ENCODE results near the gene LAPTM4A. TPM values are rescaled to one million over a fixed set of nuclear protein-coding genes. Genes with fewer than 3 reads are reported as not detected.
A peak's percentile ranks its signal among the peaks of the same experiment; 100 is the strongest.
"Not testable (repeated sequence)": the region's sequence is repeated elsewhere in the genome, so short reads cannot be mapped to it uniquely, and the experiment has no call there.

Gene LAPTM4A
- polyA plus RNA-seq, 3 donors = 167 to 266 (median 175) TPM

- H3K27ac ChIP-seq (ENCODE audit: low read depth, low read length) = no peak overlapping the region
These were observed 10.0 kb upstream of the LAPTM4A start for GRCh38 chr2:20061476-20061875.

DNA sequence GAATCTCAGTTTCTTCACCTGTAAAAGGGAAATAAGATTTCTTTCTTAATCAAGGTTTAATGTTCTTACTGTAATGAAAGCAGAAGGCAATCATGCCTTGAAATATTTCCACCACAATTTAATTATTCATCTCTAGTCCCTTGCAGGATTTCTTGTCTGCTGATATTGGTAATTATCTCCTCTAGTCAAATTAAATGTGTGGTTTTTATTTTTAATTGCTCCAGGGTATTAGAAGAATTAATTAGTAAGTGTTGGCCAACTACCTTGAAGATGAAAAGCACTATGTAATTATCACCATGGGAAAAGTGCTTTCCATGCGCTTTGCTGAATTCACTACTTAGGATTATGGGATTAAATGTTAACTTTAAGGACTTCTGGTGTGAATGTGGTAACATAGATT, 8.7 kb upstream of the LAPTM4A start:
- no peak overlapping the region for H3K27ac ChIP-seq (ENCODE audit: low read depth, low read length)
- 94 to 98% (median 97%) methylated on average over 1 of the region's 1 CpG for WGBS, 3 donors

More at GRCh38 chr2:20061476-20061875, 10.0 kb upstream of the LAPTM4A start:
- 64 to 77% (median 74%) methylated on average over 3 of the region's 3 CpGs for WGBS, 3 donors

GRCh38 chr2:20057268-20057667, 5.8 kb upstream of the LAPTM4A start:
- H3K27ac ChIP-seq (ENCODE audit: low read depth, low read length) = no peak overlapping the region
- WGBS, 3 donors = 86 to 93% (median 89%) methylated on average over 1 of the region's 1 CpG

DNA sequence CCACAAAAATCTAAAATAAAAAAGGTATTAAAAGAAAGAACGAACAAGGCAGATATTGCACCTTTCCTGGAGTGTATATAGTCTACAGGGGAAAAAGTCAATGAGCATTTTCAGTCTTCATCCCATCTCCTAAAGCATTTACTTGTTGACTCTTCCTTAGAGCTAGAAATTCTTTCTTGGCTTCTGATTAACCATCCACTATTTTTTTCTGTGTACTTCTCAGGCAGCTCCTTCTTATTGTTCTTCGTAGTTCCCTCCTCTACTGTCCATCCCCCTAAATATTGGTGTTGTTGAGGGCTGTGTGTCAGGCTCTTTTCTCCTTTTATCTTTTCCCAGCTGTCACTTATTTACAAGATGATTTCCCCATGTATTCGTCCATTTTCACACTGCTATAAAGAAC, 3.5 kb upstream of the LAPTM4A start:
- 85 to 95% (median 94%) methylated on average over 3 of the region's 3 CpGs for WGBS, 3 donors
- H3K27ac ChIP-seq (ENCODE audit: low read depth, low read length) = no peak overlapping the region

- no peak overlapping the region for H3K27ac ChIP-seq (ENCODE audit: low read depth, low read length)
- WGBS, 3 donors = 87 to 90% (median 89%) methylated on average over 6 of the region's 6 CpGs
These were observed 2.7 kb upstream of the LAPTM4A start for GRCh38 chr2:20054119-20054518.

GRCh38 chr2:20052861-20053281, 1.4 kb upstream of the LAPTM4A start:
- 8 to 16% (median 10%) methylated on average over 5 of the region's 5 CpGs for WGBS, 3 donors
- no peak overlapping the region for H3K27ac ChIP-seq (ENCODE audit: low read depth, low read length)

DNA sequence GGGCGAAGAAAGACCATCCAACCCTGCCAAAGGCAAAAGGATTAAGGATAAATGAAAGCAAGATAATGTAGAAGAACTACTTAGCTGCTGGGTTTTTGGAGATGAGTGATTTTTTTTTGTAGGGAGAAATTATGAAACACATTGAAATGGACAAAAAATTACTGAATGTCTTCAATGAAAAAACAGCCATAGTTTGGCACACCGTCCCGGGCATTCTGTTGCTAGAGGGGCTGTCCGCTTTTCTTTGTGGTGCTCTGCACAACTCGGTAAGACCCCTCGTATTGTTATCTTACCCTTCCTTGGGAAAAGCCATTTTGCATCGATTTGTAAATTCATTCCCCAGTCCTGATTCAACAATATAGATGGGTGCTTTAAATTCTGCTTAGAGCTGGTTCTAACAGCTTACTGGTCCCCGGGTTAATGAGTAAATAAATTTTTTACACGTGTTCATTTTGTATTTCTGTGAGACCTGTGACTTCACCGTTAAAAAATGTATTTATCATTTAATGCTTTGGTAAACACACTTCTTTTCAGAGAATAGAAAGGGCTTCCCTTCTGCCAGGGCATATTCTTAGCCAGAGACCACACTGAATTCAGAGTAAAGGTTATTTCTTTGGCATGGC, 912 bp upstream of the LAPTM4A start:
- 0 to 3% (median 2%) methylated on average over 10 of the region's 10 CpGs for WGBS, 3 donors
- peak overlapping the region; percentile 56 for H3K27ac ChIP-seq (ENCODE audit: low read depth, low read length)

DNA sequence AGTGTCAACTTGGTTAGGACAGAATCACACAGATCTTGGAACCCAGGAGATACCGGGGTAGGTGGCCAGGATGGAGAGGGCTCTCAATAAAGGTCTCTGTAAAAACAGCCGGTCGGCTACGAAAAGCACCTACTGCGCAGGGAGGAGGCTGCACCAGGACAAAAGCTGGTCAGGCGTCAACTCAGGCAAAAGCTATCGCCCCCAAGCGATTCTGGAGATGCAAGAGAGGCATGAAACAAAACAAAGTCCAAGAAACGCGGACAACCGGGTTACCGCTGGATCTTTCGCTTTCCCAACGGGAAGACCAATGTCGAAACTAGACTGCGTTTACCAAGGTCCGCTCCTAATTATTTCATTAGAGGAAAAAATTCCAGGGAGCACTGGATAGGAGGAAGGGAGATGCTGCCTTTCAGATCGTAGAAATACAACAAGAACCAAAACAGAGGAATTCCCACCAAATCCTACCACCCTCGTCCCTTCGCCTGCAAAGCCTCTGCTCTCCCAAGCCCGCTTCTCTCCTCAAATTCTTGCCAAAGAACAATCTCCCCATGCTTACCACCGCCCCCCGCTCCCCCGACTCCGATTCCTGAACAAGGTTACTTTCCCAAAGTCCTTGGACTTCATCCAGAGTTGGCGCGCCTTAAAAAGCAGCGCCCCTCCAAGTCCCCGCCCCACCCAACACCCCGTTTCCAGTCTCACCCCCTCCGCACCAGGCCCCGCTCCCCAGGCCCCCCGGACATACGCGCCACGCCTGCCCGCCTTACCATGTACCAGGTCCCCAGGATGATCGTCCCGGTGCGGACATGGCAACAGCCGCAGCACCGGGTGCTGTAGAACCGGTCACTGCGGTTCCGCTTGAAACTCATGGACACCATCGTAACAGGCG, 539 bp downstream of the LAPTM4A start:
- peak overlapping the region; percentile 94 for H3K27ac ChIP-seq (ENCODE audit: low read depth, low read length)
- 1% methylated on average over 47 of the region's 47 CpGs for WGBS, 3 donors

DNA sequence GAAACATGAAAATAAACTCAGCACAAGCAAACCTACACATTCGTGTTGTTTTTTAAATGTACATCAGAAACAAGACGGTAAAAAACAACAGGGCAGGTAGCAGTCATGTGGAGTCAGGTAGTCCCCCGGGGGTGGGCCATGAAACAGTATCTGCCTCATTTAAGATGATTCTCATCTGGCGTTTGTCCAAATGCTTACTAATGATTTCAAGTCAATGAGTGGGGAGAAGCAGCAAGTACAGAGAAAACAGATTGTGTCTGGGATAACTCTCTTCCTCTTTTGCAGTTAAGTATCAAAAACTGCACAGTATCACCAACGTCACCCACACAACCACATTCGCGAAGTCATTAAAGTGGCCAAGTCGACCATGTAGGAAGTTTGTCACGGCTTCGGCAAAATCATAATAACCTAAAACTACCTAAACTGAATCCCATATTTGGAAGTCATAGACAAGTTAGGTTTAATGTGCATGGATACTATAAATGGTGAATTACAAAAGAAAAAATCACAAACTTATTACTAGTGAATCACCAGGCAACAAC, 1.3 kb downstream of the LAPTM4A start:
- WGBS, 3 donors = 1 to 2% (median 1%) methylated on average over 10 of the region's 10 CpGs
- no peak overlapping the region for H3K27ac ChIP-seq (ENCODE audit: low read depth, low read length)

DNA sequence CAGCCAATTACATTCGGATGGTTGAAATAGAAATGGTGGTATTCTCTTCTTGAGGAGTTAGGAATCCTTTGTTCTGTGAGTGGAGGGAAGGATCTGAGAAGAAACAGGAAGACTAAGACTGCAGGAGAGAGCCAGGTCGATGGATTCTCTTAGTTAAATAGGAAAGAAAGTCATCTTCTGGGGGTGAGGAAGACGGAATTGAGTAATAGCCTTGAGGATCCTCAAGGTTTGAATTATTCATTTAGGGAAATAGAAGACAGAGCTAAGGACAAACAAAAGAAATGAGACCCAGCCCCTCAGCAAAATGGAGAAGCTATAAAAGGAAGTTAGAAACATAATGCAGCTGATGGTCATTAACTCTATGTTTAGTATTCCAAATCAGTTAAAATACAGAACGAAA, 1.8 kb downstream of the LAPTM4A start:
- 1 to 3% (median 1%) methylated on average over 4 of the region's 4 CpGs for WGBS, 3 donors

DNA sequence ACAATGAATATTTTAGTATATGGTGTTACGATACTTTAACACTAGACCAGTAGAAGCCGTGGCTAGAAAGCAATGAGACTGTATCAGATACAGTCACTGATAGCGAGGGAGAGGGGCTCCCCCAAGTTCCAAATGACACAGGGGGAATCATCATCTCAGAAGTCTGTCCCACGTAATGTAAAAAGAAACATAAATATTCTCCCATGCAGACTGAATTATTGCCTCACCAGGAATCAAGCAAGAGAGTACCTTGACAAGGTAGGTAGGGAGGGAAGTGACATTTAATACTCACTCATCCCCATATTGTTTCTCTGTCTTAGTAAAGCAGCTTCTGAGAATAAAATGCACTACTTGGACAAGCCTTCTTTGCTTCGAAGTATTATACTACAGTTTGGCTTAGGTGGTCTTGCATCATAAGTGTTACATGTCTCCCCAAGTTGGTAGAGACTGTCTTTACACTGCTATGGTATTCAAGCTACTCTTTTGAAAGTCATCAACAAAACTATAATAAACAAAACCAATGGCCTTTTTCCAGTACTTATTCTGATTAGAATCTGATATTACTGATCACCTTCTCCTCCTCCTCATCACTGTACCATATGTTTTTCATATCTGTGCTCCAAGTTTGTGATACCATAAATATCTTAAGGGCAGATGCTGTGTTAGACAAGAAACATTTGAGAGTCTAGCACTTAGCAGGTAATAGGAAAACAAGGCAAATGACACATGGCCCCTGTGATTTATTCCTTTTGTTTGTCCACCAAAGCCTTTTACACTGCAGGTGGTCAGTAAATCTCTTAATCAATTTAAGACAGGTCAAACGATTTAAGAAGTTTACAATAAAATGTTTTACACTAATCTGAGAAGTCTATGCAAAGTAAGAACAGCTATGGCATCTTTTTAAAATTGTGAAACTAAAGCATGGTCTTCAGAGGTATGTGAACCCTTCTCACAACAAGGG, 2.7 kb downstream of the LAPTM4A start:
- WGBS, 3 donors = 27 to 50% (median 38%) methylated on average over 6 of the region's 6 CpGs
- no peak overlapping the region for H3K27ac ChIP-seq (ENCODE audit: low read depth, low read length)

More for the DNA sequence above, 1.8 kb downstream of the LAPTM4A start:
- peak overlapping the region; percentile 85 for H3K27ac ChIP-seq (ENCODE audit: low read depth, low read length)

- not testable (repeated sequence) for H3K27ac ChIP-seq (ENCODE audit: low read depth, low read length)
- WGBS, 3 donors = 59 to 69% (median 63%) methylated on average over 3 to 4 of the region's 4 CpGs
These were observed 5.6 kb downstream of the LAPTM4A start for GRCh38 chr2:20045712-20046292.

DNA sequence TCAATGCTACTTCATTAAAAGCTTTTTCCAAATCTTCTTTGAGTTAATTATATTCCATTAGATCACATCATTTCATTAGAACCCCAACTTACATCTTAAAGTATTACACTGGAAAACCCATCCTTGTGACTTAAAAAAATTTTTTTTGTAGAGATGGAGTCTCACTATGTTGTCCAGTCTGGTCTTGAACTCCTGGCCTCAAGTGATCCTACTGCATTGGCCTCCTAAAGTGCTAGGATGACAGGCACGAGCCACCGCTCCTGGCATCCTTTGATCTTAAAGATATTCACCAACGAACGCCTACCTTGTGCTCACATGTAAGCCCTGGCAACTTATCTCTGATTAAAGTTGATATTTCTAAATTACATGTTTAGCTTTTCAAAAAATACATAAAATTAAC, 6.7 kb downstream of the LAPTM4A start:
- WGBS, 3 donors = 64 to 93% (median 93%) methylated on average over 4 of the region's 4 CpGs
- H3K27ac ChIP-seq (ENCODE audit: low read depth, low read length) = no peak overlapping the region

DNA sequence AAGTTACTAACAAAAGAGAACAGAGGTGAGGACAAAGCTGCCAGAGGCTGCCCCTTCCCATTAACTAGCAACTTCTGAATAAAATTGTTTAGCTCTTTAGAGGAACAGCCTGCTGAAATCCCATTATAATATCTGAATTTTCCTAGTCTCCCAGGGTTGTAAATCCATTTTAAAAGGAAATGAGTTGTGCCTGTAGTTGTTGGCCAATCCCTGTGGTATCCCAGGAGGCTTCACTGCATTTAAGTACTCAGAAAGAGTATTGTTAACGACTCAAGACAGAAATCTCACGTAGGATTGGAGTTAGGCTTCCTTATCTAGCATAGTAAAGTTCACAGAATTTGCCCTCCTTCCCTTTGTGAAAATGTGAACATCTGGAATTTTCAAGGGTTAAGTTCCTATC, 8.9 kb downstream of the LAPTM4A start:
- WGBS, 3 donors = 14 to 21% (median 19%) methylated on average over 2 of the region's 2 CpGs
- H3K27ac ChIP-seq (ENCODE audit: low read depth, low read length) = no peak overlapping the region

DNA sequence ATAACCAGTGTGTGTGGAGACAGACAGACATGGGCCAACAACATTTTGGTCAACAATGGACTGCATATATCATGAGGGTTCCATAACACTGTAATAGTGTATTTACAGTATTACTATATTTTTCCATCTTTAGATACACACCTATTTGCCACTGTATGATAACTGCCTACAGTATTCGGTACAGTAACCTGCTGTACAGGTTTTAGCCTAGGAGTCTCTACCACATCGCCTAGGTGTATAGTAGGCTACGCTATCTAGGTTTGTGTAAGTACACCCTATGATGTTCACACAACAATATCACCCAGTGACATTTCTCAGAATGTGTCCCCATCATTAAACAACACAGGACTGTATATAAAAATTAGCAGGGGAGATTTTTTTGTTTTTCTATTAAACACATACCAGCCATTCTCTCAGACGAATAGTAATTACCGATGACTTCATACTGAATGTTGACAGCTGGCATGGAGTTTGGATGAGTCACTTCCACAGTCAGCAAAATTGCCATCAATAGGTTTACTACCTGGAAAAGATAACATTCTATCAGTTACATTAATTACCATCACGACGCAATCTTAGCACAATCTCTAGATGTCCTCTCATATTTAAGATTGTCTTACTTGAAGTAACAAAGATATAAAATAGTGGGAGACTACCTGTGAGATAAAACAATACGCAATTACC, 10.8 kb downstream of the LAPTM4A start:
- H3K27ac ChIP-seq (ENCODE audit: low read depth, low read length) = no peak overlapping the region
- WGBS, 3 donors = 67 to 84% (median 81%) methylated on average over 8 of the region's 8 CpGs

- 58 to 77% (median 73%) methylated on average over 2 of the region's 2 CpGs for WGBS, 3 donors
- H3K27ac ChIP-seq (ENCODE audit: low read depth, low read length) = no peak overlapping the region
These were observed 13.8 kb downstream of the LAPTM4A start for GRCh38 chr2:20037660-20038059.

- H3K27ac ChIP-seq (ENCODE audit: low read depth, low read length) = no peak overlapping the region
- WGBS, 3 donors = 57 to 75% (median 66%) methylated on average over 4 of the region's 4 CpGs
These were observed 15.3 kb downstream of the LAPTM4A start for GRCh38 chr2:20035955-20036666.

All from adipose tissue (tissue), 3 donors.